GM19239 (cell line): ENCODE data around the gene MAP4K3.
A peak's percentile ranks its signal among the peaks of the same experiment; 100 is the strongest.

ENCODE experiments used
- DNase-seq: peaks from one replicate; pipeline ENCODE4 v3.0.0; 2011; ENCODE audit warnings: low spot score; ENCODE audit not compliant: insufficient read length
- FAIRE-seq: peaks from 2 replicates; lab custom pipeline; 2011; peaks lifted over from hg19 to GRCh38; lab: Jason Lieb, UNC

Gene MAP4K3

DNA sequence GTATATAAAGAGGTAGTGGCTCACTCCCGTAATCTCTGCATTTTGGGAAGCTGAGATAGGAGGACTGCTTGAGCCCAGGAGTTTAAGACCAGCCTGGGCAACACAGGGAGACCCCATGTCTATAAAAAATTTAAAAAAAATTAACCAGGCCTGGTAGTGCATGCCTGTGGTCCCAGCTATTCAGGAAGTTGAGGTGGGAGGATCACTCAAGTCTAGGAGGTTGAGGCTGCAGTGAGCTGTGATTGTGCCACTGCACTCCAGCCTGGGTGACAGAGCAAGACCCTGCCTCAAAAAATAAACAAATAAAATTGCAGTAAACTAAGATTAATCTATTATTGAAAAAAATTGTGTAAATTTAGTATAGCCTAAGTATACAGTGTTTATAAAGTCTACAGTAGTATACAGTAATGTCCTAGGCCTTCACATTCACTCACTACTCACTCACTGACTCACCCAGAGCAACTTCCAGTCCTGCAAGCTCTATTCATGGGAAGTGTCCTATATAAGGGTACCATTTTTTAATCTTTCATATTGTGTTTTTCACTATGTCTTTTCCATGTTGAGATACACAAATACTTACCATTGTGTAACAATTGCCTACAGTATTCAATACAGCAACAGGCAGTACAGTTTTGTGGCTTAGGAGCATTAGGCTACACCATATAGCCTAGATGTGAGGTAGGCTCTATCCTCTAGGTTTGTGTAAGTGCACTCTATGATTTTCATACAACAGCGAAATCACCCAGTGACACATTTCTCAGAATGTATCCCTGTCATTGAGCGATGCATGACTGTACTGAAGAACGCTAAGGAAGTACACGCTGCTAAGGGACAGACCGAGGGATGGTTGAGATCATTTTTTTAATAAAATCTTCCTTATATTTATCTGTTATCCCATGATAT lies 10.4 kb upstream of the MAP4K3 start:
- DNase-seq (no peak), FAIRE-seq (no peak)

DNA sequence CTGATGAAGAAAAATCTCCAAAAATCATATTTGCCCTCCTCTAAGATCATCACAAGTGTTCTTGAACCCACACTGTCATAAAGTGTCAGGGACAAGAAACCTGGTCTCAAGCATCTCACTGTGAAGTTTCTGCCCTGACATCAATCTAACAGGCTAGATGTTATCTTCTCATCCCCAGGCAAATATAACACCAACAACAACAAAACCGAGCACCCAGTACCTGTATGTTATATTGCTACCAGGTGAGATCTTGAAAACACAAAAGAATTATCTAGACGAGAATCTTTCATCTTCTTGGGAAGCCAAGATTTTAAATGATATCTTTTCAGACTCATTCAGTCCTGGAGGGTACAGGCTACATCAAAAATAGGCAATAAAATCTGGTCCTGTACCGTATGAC lies 8.8 kb upstream of the MAP4K3 start:
- DNase-seq (no peak), FAIRE-seq (no peak)

DNA sequence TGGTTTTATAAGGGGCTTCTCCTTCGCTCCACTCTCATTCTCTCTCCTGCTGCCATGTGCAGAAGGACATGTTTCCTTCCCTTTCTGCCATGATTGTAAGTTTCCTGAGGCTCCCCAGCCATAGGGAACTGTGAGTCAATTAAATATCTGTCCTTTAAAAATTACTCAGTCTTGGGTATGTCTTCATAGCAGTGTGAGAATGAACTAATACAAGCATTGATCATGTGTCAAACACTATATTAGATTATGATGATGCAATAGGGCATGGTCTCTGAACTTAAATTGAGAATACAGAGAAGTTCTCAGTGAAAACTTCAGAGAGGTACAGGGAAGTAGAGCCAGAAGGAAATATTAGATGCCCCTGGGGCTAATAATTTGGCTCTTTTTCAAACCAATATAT lies 5.9 kb upstream of the MAP4K3 start:
- no peak for DNase-seq
- FAIRE-seq = no peak

DNA sequence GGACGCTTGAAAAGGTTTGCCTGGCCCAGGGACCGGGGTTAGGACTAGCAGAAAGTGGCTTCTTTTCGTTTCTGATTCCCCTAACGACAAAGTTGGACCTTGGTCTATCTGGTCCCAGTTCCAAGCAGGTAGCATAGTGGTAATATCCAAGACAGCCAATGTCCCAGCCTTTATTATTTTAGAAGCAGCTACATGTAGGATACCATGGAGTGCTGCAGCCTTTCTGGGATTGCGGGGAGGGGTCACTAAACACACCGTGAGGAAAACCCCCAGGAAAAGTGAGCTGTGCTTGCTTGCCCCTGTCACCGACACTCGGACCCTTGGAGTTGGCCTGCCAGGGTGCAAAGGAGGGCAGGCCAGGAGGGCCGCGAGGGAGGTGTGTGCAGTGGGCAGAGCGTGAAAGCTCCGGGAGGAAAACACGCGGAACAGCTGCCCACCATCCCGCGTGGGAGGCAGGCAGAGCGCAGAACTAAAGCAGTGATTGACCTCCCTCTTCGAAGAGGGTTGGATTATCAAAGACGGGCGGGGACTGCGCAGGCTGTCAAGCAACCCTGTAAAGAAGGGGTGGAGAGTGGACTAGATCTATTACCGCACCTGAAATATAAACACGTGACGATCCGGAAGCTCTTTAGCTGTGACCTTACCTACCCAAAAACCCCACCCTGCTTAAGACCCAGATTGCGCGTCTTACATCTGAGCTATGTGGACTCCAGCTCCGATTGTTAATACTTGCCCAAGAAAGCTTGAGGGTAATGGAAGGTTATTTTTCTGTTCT lies 624 bp upstream of the MAP4K3 start:
- DNase-seq (peak; percentile 35), FAIRE-seq (peak; percentile 84)

DNA sequence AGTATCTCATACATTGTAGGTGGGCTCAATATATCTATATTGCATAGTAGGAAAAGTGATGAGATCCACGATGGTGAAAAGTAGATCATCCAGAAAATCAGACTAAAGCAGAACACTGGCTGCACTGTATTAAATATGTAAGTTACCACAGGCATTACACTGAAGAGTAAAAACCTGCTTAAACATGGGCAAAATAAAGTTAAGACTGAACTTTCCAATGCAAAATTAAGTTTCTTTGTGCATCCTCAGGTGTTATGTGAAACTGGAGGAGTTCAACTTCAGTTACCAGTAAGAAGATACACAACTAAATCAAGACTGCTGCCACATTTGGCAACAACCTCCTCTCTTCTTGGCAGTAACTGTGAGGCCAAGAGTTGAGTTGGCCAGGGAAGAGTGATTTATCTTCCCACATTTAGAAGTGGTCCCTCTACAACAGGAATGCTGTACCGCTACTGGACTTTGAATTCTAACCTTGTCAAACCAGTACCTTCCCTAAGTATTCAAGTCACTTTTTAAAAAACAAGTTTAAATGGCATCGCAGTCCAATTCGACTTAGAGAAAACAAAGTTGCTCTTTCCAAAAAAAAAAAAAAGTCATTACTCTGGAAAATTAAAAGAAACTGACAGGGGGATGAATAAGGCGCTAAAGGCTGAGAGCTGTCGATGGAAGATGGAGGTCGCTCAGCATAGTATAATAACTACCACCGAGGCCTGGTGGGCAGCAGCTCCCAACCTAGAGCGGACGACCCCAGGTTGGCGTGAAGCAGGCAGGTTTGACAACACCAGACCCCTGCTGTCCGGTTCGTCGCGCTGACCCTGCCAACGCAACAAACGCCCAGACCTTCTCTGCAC lies 1.1 kb downstream of the MAP4K3 start:
- FAIRE-seq = peak; percentile 21
- no peak for DNase-seq

DNA sequence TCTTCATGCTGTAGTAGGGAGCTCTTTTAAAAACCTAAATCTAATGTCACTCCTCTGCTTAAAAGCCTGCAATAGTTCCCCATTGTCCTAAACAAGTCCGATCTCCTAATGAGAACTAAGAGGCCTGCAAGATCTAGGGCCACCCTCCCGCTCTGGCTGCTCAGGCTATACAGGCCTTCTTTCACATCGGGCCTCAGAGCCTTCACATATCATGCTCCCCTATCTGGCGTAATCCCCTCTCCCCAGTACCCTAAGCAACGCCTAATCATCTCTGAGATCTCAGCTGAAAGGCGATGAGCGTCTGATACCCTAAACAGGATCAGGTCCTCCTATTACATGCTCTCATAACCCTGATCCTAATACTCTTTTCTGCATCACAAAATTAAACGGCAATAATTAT lies 1.9 kb downstream of the MAP4K3 start:
- no peak for FAIRE-seq

DNA sequence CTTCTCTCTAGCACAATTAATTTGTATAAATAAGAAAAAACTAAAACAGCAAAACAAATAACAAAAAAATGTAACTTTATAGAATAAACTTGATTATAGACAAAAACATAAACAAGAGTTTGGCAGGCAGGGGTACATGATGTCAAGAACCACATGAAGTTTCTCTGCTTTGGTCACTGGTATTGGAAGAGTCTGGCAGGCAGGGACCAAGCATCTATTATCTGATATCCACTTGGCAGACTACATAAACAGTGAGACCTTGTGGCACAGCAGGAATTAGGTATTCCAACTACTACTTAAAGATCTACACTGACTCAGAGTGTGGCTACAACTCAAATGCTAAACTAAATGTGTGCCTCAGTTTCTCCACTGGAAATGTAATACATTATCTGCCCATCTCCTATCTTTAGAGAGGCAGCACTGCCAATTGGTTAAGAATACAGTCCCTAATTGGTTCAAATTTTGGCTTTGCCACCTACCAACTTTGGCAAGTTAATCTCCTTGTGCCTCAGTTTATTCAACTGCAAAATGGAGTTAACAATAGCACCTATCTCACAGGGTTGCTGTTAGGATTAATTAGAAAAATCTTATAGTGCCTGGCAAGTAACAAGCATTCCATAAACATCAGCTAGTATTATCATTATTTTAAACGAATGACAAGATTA lies 2.7 kb downstream of the MAP4K3 start:
- DNase-seq (no peak), FAIRE-seq (no peak)

More for the DNA sequence above, 1.9 kb downstream of the MAP4K3 start:
- DNase-seq = no peak

DNA sequence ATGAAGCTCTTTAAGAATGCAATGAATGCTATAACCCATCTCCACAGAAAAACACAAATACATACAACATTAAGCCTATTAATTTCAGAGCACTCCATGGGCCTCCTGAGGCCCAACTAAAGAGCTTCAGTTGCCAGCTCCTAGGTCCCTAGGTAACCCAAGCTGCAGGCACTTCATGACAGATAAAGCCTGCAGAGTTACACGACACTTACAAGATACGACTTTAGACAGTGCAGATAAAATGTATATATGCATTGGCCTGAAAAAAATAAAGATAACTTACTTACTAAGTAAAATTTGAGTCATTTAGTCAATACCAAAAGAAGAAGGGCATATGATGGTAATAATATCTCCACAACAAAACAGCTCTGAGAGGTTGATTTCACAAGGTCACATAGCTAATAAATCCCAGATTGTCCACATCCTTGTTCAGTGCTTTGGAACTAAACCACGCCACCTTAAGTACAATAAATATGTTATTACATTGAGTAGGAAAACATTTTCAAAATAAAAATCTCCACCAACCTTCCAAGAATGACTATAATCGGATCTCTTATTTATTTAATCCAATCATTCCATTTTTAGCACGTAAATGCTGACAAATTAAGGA lies 3.4 kb downstream of the MAP4K3 start:
- FAIRE-seq = no peak
- DNase-seq = no peak

DNA sequence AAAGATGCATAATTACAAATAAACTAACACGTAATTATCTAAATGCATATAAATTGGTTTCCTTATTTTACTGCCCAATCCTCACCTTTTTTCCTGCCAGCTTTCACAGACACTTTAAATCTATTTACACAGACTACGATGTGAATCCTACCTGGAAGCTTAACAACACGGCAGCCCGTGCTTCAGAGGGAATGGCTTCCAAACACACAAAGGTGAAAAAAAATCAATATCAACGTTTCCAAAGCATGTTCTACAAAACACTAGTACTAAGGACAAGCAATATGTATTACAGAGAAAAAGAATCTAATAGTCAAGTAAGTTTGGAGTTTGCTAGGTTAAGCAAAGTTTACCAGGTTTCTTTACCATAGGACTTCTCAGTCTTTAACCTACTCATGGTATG lies 4.4 kb downstream of the MAP4K3 start:
- FAIRE-seq = no peak
- no peak for DNase-seq

DNA sequence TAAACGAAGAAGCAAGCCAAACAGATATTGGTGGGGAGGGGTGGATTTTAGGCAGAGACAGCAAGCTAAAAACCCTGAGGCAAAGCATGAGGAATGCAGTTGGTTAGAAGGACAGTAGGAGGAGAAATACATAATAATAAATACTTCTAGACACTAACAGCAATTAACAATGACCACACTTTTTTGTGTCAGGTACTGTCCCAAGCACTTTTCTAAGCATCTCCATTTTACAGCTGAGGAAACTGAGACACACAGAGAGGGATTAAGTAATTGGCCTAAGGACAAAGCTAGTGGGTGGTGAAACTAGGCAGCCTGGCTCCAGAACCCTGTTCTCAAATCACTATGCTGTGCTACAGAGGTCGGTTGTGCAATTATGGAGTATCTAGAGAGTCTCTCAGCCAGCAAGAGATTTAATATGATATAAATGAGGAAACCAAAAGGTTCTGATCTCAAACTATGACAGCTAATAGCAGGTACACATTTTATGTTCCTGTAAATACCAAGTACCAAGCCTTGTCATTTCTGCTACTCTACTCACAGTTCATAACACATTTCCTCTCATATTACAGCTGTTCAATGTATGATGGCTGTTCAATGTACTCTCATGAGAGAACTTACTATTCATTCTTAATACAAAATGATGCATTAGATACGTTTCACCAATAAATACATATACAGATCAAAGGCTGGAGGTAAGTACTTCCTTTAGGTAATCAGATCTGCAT lies 5.3 kb downstream of the MAP4K3 start:
- DNase-seq = no peak
- FAIRE-seq = no peak

DNA sequence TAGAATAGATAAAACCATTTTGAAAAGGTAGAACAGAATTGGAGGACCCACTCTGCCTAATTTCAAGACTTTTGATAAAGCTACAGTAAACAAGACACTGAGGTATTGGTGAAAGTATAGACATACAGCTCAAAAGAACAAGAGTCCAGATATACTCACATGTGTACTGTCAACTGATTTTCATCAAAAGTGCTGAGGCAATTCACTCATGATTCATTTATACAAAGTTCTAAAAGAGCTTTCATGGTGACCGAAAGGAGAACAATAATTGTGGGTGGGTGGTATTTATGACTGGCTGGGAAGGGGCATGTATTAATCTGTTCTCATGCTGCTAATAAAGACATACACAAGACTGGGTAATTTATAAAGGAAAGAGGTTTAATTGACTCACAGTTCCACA lies 7.3 kb downstream of the MAP4K3 start:
- FAIRE-seq = no peak

DNA sequence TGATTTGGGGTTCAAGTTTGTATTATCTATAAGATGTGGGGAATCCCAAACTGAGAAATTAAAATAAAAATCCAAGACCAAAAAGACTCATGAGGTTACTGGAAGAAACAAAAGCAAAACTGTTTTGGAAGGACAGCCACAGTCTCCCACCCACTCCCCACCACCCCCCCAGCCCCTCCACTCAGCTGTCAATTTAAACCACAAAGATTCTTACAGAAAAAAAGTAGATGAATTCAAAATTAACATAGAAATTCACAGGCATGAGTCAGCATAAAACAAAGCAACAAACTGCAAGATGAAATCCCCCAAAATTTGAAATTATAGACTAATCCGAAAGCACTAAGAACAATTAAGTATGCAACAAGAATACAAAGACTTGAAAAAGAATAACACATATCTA lies 12.1 kb downstream of the MAP4K3 start:
- no peak for DNase-seq
- no peak for FAIRE-seq

More for the DNA sequence above, 7.3 kb downstream of the MAP4K3 start:
- DNase-seq = no peak

DNA sequence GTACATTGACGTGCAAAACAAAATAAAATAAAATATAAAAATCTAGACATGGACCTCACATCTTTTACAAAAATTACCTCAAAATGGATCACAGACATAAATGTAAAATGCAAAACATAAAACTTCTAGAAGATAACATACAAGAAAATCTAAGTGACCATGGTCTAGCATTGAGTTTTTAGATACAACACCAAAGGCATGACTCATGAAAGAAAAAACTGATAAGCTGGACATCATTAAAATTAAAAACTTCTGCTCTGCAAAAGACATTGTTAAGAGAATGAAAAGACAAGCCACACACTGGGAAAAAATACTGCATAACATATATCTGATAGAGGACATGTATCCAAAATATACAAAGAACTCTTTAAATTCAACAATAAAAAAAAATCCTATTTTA lies 14.4 kb downstream of the MAP4K3 start:
- DNase-seq (no peak), FAIRE-seq (no peak)

DNA sequence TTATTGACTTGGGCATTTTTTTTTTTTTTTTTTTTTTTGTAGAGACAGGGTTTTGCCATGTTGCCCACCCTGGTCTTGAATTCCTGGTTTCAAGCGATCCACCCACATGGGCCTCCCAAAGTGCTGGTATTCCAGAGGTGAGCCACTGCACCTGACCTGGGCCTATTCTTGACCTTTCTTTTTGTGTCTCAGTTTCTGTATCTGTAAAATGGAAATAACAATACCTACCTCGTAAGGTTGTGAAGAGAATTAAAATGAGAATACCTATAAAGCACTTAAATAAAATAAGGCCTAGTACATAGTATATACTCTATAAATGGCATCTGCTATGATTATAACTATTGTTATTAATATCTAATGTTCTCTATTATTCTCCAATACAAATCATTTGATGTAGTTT lies 15.7 kb downstream of the MAP4K3 start:
- FAIRE-seq (no peak), DNase-seq (no peak)

DNA sequence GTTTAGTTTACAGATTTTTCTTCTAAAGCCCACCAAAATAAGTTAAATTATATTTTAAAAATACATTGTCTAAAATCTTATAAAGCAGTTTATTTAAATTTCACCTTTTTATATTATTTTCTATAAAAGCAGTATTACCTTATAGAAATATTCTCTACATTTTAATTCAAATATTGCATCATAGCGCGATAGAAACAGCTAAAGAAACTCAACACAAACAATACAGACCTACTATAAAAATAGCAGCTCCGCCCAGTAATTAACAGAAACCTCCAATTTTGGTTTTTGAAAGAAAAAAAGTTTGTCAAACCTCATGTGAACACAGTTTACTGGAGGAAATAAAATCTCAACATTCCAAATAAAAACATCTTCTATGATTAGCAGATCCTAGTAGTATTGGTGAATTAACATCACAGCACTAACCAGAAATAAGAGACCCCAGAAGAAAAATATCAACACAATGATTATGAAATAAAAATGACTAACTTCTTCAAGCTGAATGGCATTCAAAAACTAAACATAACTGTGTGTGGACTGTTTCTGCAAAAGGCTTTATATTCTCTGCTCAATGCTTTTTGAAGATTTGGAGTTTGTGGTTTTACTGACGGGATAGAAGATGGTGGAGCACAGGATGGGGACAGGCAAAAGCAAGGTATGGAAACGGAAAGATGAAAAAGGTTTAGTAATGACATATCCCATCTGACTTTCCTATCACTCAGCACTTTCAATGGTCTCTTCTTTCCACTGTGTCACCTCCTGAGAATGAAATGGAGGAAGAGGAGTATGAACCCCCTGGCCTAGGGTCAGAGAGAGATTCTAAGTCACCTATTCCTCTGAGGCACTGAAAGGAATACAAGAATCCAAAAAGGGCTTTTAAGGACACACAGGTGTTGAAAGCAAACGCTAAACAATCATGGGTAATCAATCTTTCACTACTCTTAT lies 17.5 kb downstream of the MAP4K3 start:
- DNase-seq (no peak), FAIRE-seq (no peak)

DNA sequence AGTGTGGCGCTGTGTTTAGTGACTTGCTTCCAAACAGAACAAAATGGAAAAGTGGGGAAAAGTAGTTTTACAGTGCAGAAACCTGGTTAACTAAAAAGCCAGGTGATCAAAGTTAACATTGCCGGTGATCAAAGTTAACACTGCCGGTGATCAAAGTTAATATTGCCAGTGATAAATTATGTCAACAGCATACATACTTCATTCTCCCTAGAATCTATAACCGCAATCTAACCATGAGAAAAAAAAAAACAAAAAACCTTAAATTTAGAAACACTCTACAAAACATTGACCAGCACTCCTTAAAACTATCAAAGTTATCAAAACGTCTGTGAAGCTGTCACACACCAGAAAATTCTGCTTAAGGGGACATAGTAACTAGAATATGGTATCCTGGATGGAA lies 18.6 kb downstream of the MAP4K3 start:
- FAIRE-seq = no peak
- no peak for DNase-seq

DNA sequence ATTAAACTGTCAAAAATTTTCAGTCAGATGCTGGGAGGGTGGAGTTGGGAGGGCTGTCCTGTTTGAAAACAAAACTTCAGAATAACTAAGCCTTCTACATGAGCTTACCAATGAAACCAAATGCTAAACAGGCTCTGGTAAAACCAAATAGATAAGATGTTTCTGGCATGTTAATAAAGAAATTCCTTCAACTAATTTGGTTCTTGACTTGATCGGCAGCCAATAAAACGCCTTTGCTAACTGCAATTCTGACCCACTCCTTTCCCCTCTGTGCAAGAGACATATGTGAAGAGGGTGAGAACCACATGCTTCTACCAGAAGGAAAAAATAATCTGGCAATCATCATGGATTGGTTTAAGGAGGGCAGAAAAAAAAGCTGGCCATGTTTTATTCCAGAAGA lies 20.9 kb downstream of the MAP4K3 start:
- FAIRE-seq (no peak), DNase-seq (no peak)
